Stimulated activated CD8-positive, alpha-beta memory T cell treated with anti-CD3 and anti-CD28 coated beads, Interleukin-4, amount 100 ng/mL, for 4 hours (primary cell): ENCODE data around the gene GRN.
"Not testable (repeated sequence)": the region's sequence is repeated elsewhere in the genome, so short reads cannot be mapped to it uniquely, and the experiment has no call there.

Experiments used
- DNase-seq, 2 donors: peaks; one replicate each; pipeline ENCODE4 v3.0.0-alpha.2; 2020; ENCODE audit warnings: low read depth in 2 of 2, low spot score in 1 of 2

GRN gene

GRCh38 chr17:44321246-44322120 lies 23.6 kb upstream of the GRN start:
- DNase-seq: no peak

GRCh38 chr17:44322236-44322895 lies 22.7 kb upstream of the GRN start:
- DNase-seq: no peak

GRCh38 chr17:44323359-44324091 lies 21.6 kb upstream of the GRN start:
- DNase-seq: no peak

GRCh38 chr17:44324092-44324570 lies 21.0 kb upstream of the GRN start:
- DNase-seq: no peak

- DNase-seq: peak; percentile 81 to 92
Measured at GRCh38 chr17:44324571-44325275, 20.4 kb upstream of the GRN start, which contains the start of gene SLC25A39. SLC25A39 (minus strand) TSS chr17:44324823; CDS start chr17:44323562, 1,261 bp downstream.

- DNase-seq: peak; percentile 86 to 93
Measured at GRCh38 chr17:44326861-44327444, 18.1 kb upstream of the GRN start.

GRCh38 chr17:44327715-44328449 lies 17.2 kb upstream of the GRN start:
- no peak for DNase-seq

GRCh38 chr17:44329516-44329915 lies 15.6 kb upstream of the GRN start:
- DNase-seq: not testable (repeated sequence)

GRCh38 chr17:44330263-44330662 lies 14.8 kb upstream of the GRN start:
- not testable (repeated sequence) for DNase-seq

GRCh38 chr17:44331249-44331760 lies 13.8 kb upstream of the GRN start:
- DNase-seq: peak; percentile 41 to 49

- no peak for DNase-seq
Measured at GRCh38 chr17:44333371-44333770, 11.7 kb upstream of the GRN start.

- no peak for DNase-seq
Measured at GRCh38 chr17:44334315-44334714, 10.8 kb upstream of the GRN start.

GRCh38 chr17:44334727-44335126 lies 10.4 kb upstream of the GRN start:
- DNase-seq: no peak

GRCh38 chr17:44335564-44335963 lies 9.5 kb upstream of the GRN start:
- no peak for DNase-seq

- DNase-seq: no peak
Measured at GRCh38 chr17:44335968-44336367, 9.1 kb upstream of the GRN start.

- no peak for DNase-seq
Measured at GRCh38 chr17:44338702-44339101, 6.4 kb upstream of the GRN start.

GRCh38 chr17:44340553-44340952 lies 4.5 kb upstream of the GRN start:
- DNase-seq: not testable (repeated sequence)

GRCh38 chr17:44343510-44344209 lies 1.4 kb upstream of the GRN start:
- DNase-seq: no peak

- peak in 1 of 2 donors; percentile 20 for DNase-seq
Measured at GRCh38 chr17:44345454-44346026, 438 bp downstream of the GRN start.
